ENCODE measurements around the gene EIF2S1.
A peak's percentile ranks its signal among the peaks of the same experiment; 100 is the strongest.
"Not testable (repeated sequence)": the region's sequence is repeated elsewhere in the genome, so short reads cannot be mapped to it uniquely, and the experiment has no call there.

The EIF2S1 gene

GRCh38 chr14:67359775-67360469 is at the start of gene EIF2S1, which contains the start of gene ATP6V1D:
EIF2S1 (plus strand) TSS chr14:67360328; CDS start chr14:67364768, 4,440 bp downstream.
ATP6V1D (minus strand) TSS chr14:67359804; CDS start chr14:67359698, 106 bp downstream.
- peak; percentile 96 for DNase-seq (ENCODE audit: low spot score)

GRCh38 chr14:67311868-67312267 is 48.3 kb upstream of the EIF2S1 start:
- DNase-seq (ENCODE audit: low spot score): no peak

- DNase-seq (ENCODE audit: low spot score): no peak
Observed at GRCh38 chr14:67313153-67313552, 47.0 kb upstream of the EIF2S1 start.

- no peak for DNase-seq (ENCODE audit: low spot score)
Observed at GRCh38 chr14:67317822-67318221, 42.3 kb upstream of the EIF2S1 start.

GRCh38 chr14:67319142-67319541 is 41.0 kb upstream of the EIF2S1 start:
- no peak for DNase-seq (ENCODE audit: low spot score)

- DNase-seq (ENCODE audit: low spot score): not testable (repeated sequence)
Observed at GRCh38 chr14:67329666-67330065, 30.5 kb upstream of the EIF2S1 start.

- DNase-seq (ENCODE audit: low spot score): no peak
Observed at GRCh38 chr14:67331368-67332125, 28.6 kb upstream of the EIF2S1 start.

GRCh38 chr14:67332468-67332867 is 27.7 kb upstream of the EIF2S1 start:
- no peak for DNase-seq (ENCODE audit: low spot score)

GRCh38 chr14:67335781-67336180 is 24.3 kb upstream of the EIF2S1 start:
- no peak for DNase-seq (ENCODE audit: low spot score)

- not testable (repeated sequence) for DNase-seq (ENCODE audit: low spot score)
Observed at GRCh38 chr14:67341231-67341630, 18.9 kb upstream of the EIF2S1 start.

- DNase-seq (ENCODE audit: low spot score): no peak
Observed at GRCh38 chr14:67343601-67344230, 16.4 kb upstream of the EIF2S1 start.

GRCh38 chr14:67345583-67345982 is 14.5 kb upstream of the EIF2S1 start:
- no peak for DNase-seq (ENCODE audit: low spot score)

GRCh38 chr14:67352055-67352454 is 8.1 kb upstream of the EIF2S1 start:
- no peak for DNase-seq (ENCODE audit: low spot score)

GRCh38 chr14:67357186-67357968 is 2.8 kb upstream of the EIF2S1 start:
- DNase-seq (ENCODE audit: low spot score): no peak

- no peak for DNase-seq (ENCODE audit: low spot score)
Observed at GRCh38 chr14:67357969-67358354, 2.2 kb upstream of the EIF2S1 start.

- DNase-seq (ENCODE audit: low spot score): no peak
Observed at GRCh38 chr14:67358924-67359774, 979 bp upstream of the EIF2S1 start.

- DNase-seq (ENCODE audit: low spot score): no peak
Observed at GRCh38 chr14:67360470-67361206, 510 bp downstream of the EIF2S1 start.

- no peak for DNase-seq (ENCODE audit: low spot score)
Observed at GRCh38 chr14:67365476-67365875, 5.3 kb downstream of the EIF2S1 start.

GRCh38 chr14:67370830-67371229 is 10.7 kb downstream of the EIF2S1 start:
- DNase-seq (ENCODE audit: low spot score): no peak

All from NAMALWA (cell line).